HEK293T (cell line): Measurements from ENCODE around the gene CEP85L.

ENCODE experiments used
- CTCF ChIA-PET: fragments of 350-600 bp; formaldehyde crosslinking; extraction: SDS; loops from one replicate; lab custom pipeline; 2021; ENCODE audit warnings: antibody characterized with exemption, inconsistent platforms; lab: Yijun Ruan, JAX
- POLR2A ChIA-PET: fragments of 350-600 bp; formaldehyde crosslinking; extraction: SDS; loops from one replicate; lab custom pipeline; 2020; ENCODE audit warnings: antibody characterized with exemption, inconsistent platforms; lab: Yijun Ruan, JAX
- DNase-seq: peaks from one replicate; pipeline ENCODE4 v3.0.0; 2012; ENCODE audit warnings: mixed read lengths; ENCODE audit errors: extremely low spot score
- ARNT ChIP-seq: fragments of 450-650 bp; IDR thresholded peaks from 2 replicates; pipeline ENCODE4 v1.6.1; 2017; ENCODE audit warnings: mild to moderate bottlenecking
- BHLHE40 ChIP-seq: fragments of 450-650 bp; IDR thresholded peaks from 2 replicates; pipeline ENCODE4 v1.6.1; 2016; ENCODE audit warnings: mild to moderate bottlenecking, moderate library complexity, borderline replicate concordance
- CTBP1 ChIP-seq: fragments of 450-650 bp; IDR thresholded peaks from 2 replicates; pipeline ENCODE4 v1.6.1; 2016; ENCODE audit warnings: borderline replicate concordance
- ELF4 ChIP-seq: fragments of 450-650 bp; IDR thresholded peaks from 2 replicates; pipeline ENCODE4 v1.6.1; 2017; ENCODE audit warnings: antibody characterized with exemption
- FOXA1 ChIP-seq: fragments of 450-650 bp; IDR thresholded peaks from 2 replicates; pipeline ENCODE4 v1.6.1; 2016; ENCODE audit warnings: mild to moderate bottlenecking
- FOXK2 ChIP-seq: fragments of 450-650 bp; IDR thresholded peaks from 2 replicates; pipeline ENCODE4 v1.6.1; 2016; ENCODE audit warnings: mild to moderate bottlenecking
- FOXM1 ChIP-seq: fragments of 450-650 bp; IDR thresholded peaks from 2 replicates; pipeline ENCODE4 v1.6.1; 2017; ENCODE audit warnings: mild to moderate bottlenecking, borderline replicate concordance
- HDGF ChIP-seq: fragments of 450-650 bp; IDR thresholded peaks from 2 replicates; pipeline ENCODE4 v1.6.1; 2017; ENCODE audit warnings: antibody characterized with exemption, borderline replicate concordance
- L3MBTL2 ChIP-seq: fragments of 450-650 bp; conservative IDR thresholded peaks from 2 replicates; pipeline ENCODE4 v1.6.1; 2016; ENCODE audit warnings: mild to moderate bottlenecking
- LEF1 ChIP-seq: fragments of 450-650 bp; IDR thresholded peaks from 2 replicates; pipeline ENCODE4 v1.6.1; 2017; ENCODE audit warnings: mild to moderate bottlenecking, borderline replicate concordance
- NFRKB ChIP-seq: fragments of 450-650 bp; IDR thresholded peaks from 2 replicates; pipeline ENCODE4 v1.6.1; 2016; ENCODE audit warnings: mild to moderate bottlenecking, moderate library complexity
- SP1 ChIP-seq: fragments of 450-650 bp; IDR thresholded peaks from 2 replicates; pipeline ENCODE4 v1.6.1; 2017
- SUZ12 ChIP-seq: fragments of 450-650 bp; IDR thresholded peaks from 2 replicates; pipeline ENCODE4 v1.6.1; 2016; ENCODE audit warnings: mild to moderate bottlenecking
- TARDBP ChIP-seq: fragments of 450-650 bp; IDR thresholded peaks from 2 replicates; pipeline ENCODE4 v1.6.1; 2016
- ZNF384 ChIP-seq: fragments of 450-650 bp; IDR thresholded peaks from 2 replicates; pipeline ENCODE4 v1.6.1; 2016
- TF ChIP-seq, protein P1 (sequence below): fragments of 450-650 bp; IDR thresholded peaks from 2 replicates; pipeline ENCODE4 v1.6.1; 2016

Gene CEP85L

DNA sequence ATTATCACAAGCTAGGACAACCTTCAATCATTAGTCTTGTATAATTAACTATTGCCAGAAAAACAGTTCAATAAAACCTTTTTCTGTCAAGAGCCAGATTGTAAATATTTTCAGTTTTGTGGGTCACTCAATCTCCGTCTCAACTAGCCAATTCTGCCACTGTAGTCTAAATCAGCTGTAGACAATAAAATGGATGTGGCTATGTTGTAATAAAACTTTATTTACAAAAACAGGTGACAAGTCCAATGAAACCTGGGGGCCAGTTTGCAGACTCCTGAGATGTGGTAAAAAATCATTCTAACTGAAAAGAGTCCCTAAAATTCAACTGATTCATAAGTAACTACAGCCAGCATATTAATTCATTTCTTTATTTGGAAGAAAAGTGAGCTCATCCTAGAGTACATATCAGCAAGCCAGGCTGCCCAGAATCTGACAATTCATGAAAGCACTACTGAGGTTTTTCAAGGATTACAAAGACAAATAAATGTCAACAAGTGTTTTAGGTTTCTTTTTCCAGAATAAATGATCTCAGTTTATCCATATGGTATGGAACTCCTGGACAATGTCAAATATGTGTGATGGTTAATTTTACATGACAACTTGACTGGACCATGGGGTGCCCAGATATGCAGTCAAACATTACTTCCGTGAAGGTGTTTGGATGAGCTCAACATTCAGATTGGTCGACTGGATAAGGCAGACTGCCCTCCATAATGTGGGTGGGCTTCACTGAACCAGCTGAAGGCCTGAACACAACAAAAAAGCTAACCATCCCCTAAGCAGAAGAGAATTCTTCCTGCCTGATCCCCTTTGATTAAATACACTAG, 15.3 kb downstream of the CEP85L start:
- POLR2A ChIA-PET, result no interaction called here
- DNase-seq, result no peak
- TF ChIP-seq FOXA1 (no peak), NFRKB (no peak), HDGF (no peak), ARNT (no peak), FOXK2 (no peak), SUZ12 (no peak), L3MBTL2 (no peak), SP1 (no peak), TARDBP (no peak), LEF1 (no peak)
- CTCF ChIA-PET, result no interaction called here

DNA sequence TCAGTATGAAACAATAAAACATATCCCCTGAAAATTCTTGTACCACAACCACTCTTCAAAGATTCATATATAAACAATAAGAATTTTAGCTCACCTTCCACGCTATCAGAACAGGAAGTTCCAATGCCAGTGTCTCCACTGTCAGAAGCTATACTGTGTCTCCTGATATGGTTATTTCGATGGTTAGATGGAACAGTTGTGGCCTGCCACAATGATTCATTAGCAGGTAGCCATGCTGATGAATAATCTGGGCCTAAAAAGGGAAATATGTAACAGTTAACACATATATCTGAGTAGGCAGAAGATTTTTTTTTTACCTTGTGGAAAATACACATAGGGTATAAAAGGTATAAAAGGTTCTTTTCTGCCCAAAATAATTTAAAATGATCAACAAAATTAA, 19.0 kb downstream of the CEP85L start:
- no peak for DNase-seq
- TF ChIP-seq FOXK2, result no peak
- TF ChIP-seq FOXA1, result no peak
- TF ChIP-seq HDGF, result no peak
- TF ChIP-seq L3MBTL2, result no peak
- no peak for TF ChIP-seq CTBP1
- TF ChIP-seq ELF4, result no peak
- no peak for TF ChIP-seq LEF1
- no peak for TF ChIP-seq SUZ12
- no peak for TF ChIP-seq TARDBP
- ChIA-PET POLR2A (no interaction called here), CTCF (no interaction called here)

DNA sequence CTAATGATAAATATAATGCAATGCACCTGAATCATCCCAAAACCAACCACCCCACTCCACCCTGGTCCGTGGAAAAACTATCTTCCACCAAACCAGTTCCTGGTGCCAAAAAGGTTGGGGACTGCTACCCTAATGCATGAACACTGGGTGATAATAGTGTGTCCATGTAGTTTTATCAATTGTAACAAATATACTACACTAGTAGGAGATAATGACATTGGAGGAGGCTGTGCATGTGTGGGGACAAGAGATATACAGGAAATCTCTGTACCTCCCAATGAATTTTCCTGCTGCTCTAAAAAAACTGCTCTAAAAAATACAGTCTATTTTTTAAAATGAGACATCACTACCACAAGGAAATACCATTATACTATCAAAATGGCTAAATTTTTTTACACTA, 20.5 kb downstream of the CEP85L start:
- POLR2A ChIA-PET, result no interaction called here
- TF ChIP-seq, protein P1, sequence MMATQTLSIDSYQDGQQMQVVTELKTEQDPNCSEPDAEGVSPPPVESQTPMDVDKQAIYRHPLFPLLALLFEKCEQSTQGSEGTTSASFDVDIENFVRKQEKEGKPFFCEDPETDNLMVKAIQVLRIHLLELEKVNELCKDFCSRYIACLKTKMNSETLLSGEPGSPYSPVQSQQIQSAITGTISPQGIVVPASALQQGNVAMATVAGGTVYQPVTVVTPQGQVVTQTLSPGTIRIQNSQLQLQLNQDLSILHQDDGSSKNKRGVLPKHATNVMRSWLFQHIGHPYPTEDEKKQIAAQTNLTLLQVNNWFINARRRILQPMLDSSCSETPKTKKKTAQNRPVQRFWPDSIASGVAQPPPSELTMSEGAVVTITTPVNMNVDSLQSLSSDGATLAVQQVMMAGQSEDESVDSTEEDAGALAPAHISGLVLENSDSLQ, result no peak
- TF ChIP-seq SP1 (no peak), ZNF384 (no peak), SUZ12 (no peak)
- no peak for DNase-seq
- CTCF ChIA-PET, result no interaction called here

DNA sequence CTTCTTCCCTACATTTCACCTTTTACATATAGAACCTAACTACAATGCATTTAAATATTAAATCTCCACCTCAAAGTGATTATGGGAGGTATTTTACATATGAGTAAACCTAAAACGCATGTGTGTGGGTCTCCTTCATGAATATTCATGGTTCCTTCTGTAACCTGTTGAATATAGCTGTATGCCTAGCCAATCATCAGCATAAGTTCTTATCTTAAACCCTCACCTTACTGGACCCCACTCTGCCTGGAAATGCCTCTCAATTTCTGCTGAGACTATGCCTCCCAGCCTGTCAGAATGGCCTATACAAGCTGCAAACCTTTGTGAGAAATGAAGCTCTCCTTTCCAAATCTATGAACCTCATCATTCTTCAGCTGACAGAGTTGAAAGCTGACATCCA, 21.3 kb downstream of the CEP85L start:
- POLR2A ChIA-PET, result no interaction called here
- TF ChIP-seq FOXK2 (no peak), FOXA1 (no peak), TARDBP (no peak), L3MBTL2 (no peak)
- TF ChIP-seq, protein P1, result no peak
- no peak for DNase-seq
- CTCF ChIA-PET, result no interaction called here

DNA sequence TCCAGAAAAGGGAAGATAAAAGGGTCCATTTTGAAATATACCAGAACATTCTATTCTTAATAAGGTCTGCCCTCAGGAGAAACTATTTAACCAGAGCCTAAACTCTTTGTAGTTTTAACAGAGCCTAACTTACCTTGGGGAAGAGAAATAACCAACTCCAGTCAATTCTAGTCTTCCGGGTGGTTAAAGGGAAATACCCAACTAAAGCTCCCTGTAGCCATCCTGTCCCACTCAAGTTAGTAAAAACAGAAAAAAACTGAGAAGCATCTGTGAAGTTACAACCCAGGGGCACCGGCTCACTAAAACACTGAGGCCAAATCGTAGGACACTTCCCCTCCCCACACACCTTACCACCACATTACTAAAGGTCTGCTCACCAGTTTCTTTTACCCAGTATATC, 23.7 kb downstream of the CEP85L start:
- no peak for DNase-seq
- TF ChIP-seq FOXA1, result no peak
- no peak for TF ChIP-seq SP1
- TF ChIP-seq FOXM1, result no peak
- TF ChIP-seq LEF1, result no peak
- no peak for TF ChIP-seq L3MBTL2
- no peak for TF ChIP-seq TARDBP
- no peak for TF ChIP-seq BHLHE40
- TF ChIP-seq ELF4, result no peak
- TF ChIP-seq, protein P1, result no peak
- no peak for TF ChIP-seq NFRKB
- no peak for TF ChIP-seq CTBP1
- no peak for TF ChIP-seq SUZ12
- TF ChIP-seq ARNT, result no peak
- CTCF ChIA-PET, result no interaction called here
- POLR2A ChIA-PET, result no interaction called here

DNA sequence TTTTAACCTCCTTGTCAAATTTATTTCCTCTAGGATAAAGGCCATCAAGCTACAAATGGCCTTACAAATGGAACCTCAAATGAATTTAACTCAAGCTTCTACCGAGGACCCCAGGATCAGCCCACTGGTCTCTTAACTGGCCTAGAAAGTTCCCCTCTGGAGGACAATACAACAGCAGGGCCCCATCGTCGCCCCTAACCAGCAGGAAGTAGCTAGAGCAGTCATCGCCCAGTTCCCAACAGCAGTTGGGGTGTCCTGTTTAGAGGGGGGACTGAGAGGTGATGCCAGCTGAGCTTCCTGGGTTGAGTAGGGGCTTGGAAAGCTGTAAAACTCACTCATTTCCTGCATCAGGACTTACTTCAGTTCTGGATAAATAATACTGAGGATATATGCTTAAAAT, 25.6 kb downstream of the CEP85L start:
- CTCF ChIA-PET, result interaction anchor here (1.2 kb wide), 1 partner anchor 9 kb away, joined by 4 read pairs; no protein-coding TSS in a partner anchor
- DNase-seq, result no peak
- TF ChIP-seq L3MBTL2 (no peak), TARDBP (no peak), CTBP1 (no peak), NFRKB (no peak), FOXA1 (no peak), ZNF384 (no peak), ELF4 (no peak)
- TF ChIP-seq, protein P1, result no peak
- POLR2A ChIA-PET, result no interaction called here
